ENCODE data around the gene ARL4C.
A peak's percentile ranks its signal among the peaks of the same experiment; 100 is the strongest.

Gene ARL4C

DNA sequence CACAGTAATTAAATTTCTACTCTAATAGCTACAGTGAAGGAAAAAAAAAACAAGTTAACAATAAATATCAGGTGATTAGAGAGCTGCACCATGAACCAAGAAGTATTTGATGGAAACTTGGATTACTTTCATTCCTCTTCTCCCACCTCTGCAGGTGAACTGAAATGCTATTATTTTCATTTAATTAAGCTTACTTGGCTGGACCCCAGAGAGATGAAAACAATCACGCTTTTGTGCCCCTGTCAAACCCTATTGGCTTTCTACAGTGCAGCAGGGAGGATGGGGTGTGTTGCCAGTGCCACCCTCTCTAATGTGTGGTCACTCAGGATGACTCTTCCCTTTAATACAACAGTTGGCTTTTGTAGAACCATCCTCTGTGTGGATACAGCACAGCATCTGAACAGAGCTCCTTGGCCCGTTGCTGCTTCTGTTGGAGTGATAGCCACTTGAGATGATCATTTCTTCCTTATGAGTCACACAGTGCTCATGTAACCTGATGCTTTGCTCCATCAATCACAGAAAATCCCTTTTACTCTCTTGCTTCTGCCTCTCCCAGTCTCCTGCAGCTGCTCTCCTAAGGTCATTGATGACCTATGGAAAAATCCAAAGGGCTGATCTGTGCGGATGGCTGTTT is 5.5 kb upstream of the ARL4C start:
- DNase-seq, result no peak
- intact Hi-C loops (cut with DNase I), result no loop called here

DNA sequence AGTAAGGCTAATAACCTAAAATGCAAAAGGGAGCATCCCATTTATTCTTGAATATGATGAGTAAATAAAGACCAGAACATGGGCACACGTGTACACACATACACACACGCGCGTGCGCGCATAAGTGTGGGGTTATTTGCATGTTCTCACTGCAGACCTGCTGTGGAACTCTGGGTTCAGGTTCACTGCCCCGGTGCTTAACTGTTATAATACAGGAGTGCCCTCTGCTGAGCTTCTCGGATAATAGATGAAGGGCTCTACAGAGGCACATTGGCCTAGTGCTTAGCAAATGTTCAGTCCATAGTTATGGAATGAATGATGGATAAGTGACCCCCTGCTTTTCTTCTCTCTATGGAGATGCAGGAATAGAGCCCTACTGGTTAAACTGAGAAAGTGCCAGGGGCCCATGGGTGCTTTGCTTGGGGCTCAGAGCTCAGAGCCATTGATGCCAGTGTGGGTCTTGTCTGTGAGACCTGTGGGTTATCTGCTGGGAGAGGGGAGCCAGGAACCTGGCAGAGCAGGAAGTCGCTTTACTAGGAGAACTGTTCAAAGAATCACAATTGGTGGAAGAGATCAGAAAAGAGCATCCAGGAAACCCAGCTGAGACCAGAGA is 3.6 kb upstream of the ARL4C start:
- intact Hi-C loops (cut with DNase I), result loop anchor here (1.0 to 2.0 kb wide), 2 partner anchors 211 to 524 kb away; no protein-coding TSS in a partner anchor
- DNase-seq, result peak in 2 of 10 donors; percentile 41 to 79

DNA sequence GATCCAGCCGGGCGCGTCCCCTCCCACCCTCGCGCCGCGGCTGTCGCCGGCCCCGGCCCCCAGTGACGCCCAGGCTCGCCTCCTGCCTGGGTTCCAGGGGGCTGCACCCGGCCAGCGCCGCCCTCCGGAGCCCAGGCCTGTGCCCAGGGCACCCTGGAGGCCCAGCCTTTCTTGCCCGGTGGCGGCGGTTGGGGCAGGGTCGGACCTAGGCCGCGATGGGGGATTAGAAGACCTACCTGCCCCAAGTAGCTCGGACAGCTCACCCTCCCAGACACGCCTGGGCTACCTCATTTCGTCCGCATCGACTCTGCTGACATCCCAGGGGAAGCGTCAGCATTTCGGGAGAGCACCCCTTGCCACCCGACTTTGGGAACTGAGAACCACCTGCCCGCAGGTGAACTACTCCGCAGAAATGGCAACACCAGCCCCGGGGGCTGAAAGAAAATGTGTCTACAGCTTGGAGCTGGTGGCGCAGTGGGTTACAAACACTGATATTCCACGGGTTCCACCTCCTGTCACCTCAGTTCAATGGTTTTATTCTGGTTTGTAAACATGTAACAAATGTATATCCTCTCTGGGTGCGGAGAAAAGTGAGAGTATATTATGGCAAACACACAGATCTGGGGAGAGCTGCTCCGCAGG is 834 bp upstream of the ARL4C start:
- intact Hi-C loops (cut with DNase I), result no loop called here
- peak in 1 of 10 donors; percentile 81 for DNase-seq

DNA sequence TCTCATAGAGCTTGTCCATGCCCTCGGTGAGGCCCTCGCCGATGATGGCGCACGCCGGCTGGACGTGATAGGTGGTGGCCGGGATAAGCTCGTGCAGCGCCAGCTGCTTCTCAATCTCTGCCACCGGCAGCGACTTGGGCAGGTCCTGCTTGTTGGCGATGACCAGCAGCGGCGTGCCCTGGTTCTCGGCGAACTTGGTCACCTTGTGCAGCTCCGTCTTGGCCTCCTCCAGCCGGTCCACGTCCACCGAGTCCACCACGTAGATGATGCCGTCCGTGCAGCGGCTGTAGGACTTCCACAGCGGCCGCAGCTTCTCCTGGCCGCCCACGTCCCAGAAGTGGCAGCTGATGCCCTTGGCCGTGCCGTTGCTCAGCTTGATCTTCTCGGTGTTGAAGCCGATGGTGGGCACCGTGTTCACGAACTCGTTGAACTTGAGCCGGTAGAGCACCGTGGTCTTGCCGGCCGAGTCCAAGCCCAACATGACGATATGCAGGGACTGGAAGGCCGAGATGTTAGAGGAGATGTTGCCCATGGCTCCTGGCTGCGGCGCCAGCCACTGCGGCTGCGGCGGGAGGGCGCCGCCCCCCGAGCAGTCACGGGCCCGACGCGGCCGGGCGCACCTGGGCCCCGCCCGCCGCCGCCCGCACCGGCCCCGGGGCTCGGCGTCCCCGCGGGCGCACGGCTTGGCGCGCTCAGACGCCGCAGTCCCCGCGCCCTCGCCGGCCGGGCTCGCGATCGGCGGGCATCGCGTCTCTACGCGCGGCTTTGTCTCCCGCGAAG is 636 bp downstream of the ARL4C start:
- DNase-seq, result peak in 8 of 10 donors; percentile 15 to 91 (median 40)
- intact Hi-C loops (cut with DNase I), result no loop called here

DNA sequence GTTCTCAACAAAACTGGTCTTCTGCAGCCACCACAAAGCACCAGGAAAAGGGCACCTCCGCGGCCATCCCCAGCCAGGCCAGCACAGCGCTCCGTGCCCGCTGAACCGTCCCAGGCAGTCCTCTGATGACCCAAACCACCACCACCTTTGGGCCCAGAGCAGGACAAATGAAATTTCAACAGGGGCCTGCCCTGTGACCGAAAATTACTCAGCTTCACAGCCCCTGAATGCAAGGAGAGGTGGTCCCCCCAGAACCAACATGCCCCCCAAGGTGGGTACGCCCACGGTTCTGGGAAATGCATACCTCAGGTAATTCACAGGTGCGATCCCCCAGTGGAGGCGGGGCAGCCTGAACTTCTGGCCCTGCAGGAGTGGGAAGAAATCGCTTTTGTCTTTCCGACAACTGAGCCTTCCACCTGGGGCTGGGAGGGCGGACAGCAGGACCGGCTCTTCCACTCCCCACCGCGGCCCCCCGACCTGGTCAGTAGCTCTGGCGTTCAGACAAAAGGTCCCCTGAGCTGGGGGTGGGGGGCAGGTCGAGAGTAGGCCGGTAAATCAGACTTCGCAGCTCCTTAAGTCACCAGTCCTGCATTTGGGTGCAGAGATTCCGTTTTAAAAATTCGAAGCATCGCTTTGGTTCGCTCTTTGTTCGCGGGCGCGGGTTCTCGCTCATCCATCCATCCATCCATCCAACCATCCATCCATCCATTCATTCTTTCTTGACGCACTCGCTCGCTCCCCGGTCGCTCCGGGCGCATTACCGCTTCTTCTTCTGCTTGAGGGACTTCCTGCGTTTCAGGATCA is 1.4 kb downstream of the ARL4C start:
- DNase-seq, result peak in 1 of 10 donors; percentile 81
- intact Hi-C loops (cut with DNase I), result no loop called here

DNA sequence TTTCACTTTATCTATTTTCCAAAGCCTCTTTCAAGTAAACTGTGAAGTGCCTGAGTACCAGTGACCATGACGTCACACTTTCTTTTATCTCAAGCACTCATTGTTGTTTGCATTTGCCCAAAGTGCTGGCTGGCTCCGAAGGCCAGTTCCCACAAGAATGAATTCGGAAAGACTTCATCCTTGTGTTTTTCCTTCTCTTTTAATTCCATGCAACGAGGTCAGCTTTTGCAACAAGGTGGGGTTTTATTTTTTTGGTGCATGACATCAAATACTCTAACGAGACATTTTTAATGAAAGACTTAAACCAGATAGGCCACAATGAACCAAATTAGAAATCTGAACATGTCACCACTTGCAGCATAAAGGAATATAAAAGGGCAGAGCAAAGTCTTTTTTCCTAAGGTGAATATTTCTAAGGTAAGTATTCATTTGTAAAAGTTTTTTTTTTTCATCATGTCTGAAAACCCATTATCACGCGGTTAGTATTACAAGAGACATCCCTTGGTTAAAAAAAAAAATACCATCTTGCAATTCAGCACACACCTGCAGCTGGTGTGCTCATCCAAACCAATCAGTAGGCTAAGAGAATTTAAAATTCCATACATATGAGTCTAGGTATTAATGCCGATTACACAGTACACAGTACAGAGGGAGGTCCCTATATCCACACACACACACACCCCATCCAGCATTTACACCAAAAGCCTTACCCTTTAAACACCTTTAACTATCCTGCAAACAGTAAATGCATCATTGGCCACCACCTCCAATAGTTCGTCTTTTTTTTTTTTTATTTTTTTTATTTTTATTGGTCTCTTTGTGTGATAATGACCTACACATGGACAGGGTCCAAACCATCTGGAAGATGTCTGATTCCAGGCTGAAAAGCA is 2.3 kb downstream of the ARL4C start:
- DNase-seq, result no peak
- intact Hi-C loops (cut with DNase I), result no loop called here

DNA sequence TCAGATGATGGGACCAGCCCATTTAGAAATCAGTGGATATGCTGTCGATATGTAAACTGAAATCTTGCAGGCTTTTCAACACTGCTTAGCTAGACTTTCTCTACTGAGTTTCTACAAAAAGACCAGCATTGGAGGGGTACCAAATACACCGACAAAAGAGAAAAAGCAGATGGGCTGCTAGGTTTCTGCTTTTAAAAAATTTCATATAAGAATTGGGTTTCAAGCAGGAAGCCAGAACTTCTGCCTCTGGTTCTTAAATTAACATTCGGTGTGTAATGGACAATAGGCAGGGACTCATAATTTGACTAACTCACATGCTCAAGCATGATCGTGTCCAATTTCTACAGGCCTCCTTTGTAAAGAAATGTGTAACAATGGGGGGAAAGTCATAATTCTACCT is 3.1 kb downstream of the ARL4C start:
- intact Hi-C loops (cut with DNase I), result no loop called here
- no peak for DNase-seq

DNA sequence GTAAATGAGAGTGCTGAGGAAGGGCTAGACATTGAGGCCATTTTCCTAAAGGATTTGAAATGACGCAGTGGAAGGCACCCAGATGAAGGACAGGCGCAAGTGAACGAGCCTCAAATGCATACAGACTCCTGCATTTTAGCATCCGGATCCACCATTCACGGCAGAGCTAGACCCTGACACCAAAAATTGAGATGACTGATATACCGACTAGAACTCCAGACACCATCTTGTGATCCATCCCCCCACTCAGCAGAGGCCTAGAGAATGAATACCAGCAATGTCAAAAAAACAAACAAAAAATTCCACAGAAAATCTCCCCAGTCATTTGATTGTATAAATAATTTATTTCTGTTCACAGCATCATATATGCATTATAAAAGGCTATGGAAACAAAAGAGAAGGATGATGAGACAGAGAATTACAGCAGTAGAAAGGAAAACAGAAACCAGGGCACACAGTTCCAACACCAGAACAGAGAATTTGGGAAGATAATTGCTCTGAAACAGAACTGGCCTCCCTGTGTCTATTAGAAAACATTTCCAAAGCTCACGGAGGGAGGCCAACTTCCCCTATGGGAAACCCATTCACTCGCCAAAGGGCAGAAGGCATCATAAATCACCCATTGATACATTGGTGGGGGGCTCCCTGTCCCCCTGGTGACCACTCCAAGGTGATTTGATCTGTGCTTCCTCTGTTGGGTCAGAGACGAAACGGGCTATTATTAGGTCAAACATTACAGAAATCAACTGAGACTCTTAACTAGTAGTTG is 4.0 kb downstream of the ARL4C start:
- DNase-seq, result no peak
- intact Hi-C loops (cut with DNase I), result no loop called here

DNA sequence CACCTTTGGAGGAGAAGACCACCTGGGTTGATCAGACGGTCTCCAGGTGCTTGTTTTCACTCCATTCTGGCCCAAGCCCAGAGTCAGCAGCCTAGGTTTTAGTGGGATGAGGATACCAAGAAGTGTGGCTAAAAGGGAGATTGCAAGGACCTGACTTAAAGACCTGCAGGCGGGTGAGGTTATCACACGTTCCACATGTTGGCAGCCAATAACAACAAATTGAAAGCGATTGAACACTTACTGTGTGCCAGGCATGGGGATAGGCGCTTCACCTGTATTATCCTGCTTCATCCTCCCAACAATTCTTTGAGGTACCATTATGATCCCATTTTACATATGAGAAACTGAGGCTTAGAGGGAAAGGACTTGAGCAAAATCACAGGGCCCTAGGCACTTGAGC is 5.0 kb downstream of the ARL4C start:
- no peak for DNase-seq
- intact Hi-C loops (cut with DNase I), result no loop called here

DNA sequence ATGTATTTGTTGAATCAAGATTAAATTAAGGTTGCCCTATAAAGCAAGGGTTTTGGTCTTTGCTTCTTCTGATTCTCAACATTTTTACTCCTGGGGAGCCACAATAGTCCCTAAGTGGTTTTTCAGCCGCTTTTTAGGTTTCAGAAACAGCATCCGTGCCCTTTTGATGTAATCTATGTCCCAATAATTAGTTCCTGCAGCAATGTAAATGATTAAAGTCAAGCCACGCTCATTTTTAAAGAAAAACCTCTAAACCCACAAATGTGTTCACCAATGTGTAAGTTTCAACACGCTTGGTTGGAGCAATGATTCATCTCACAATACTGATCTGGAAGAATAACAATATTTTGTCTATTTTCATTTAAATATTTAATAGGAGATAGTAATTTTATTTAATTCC is 5.6 kb downstream of the ARL4C start:
- intact Hi-C loops (cut with DNase I), result no loop called here

DNA sequence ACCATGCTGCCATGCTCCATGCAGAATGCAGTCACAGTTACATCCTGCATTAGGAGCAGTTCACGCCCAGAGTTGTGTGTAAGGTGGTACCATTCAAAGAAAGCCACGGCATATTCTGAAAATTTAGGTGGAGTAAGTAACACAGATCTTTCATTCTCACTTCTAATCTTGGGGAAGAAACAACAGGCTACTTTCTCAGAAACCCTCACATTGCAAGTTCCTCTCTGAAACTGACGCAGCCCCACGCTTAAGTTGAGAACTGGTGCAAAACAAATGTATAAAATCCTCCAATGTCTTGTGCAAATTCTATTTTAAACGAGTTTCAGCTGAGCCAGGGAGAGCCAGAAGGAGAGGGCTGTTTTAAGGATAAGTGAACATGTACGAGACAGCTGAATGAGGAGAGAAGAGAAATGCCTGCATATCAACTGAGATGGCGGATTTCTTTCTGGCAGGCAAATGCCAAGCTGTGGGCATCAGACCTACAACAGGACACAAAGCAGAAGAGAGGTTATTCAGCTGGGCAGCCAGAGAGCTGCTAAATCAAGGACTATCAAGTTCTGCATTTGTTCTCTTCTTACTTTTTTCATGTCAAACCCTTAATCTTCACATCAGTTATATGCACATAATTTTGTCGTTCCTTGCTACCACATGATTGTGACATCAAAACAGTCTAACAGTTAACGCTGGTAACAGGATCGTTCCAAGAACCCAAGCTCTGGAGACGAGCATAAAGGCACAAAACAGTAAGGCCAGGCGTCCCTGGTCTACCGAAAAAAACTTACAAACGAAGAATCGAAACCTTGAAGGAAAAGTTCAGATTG is 6.4 kb downstream of the ARL4C start:
- intact Hi-C loops (cut with DNase I), result no loop called here
- no peak for DNase-seq

More for the DNA sequence above, 5.6 kb downstream of the ARL4C start:
- no peak for DNase-seq

DNA sequence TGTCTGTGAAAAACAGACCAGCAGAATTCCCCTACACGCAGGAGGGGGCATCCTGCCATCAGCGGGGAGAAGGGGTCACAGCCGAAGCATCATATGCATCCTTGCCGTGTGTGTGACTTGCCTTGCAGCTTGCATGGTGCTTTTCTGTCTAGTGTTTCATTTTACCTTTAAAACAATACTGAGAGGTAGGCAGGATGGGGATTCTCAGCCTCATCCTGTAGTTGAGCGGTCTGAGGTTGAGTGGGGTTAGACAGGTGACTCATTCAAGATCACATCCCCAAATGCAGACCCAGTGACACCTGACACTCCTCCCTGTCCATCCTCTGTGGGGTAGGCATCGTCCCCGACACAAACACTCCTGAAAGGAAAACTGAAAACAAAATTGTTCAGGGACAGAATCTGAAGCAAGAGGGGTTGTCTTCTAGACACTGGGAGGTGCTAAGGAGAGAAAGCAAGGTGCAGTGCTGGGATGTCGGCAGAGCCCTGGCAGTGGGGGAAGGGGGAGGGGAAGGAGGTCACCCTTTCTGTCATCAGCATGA is 7.9 kb downstream of the ARL4C start:
- DNase-seq, result peak in 1 of 10 donors; percentile 64
- intact Hi-C loops (cut with DNase I), result no loop called here

DNA sequence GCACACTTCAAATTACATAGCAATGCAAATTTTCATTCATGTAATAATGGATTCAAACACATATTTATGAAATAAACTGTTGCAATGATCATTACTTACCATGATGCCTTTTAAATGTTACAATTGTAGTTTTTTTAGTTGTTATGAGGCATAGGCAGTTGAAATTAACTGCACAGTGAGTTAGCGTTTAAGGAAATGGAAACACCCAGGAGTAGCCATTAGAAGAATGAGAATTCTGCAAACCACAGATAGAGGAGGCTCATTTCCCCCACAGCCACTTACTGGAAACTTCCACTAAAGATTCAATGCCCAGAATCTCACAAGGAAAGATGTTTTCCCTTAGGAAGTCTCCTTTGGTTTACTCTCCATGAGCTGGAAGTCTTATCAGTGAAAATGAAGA is 8.4 kb downstream of the ARL4C start:
- DNase-seq, result no peak
- intact Hi-C loops (cut with DNase I), result no loop called here

DNA sequence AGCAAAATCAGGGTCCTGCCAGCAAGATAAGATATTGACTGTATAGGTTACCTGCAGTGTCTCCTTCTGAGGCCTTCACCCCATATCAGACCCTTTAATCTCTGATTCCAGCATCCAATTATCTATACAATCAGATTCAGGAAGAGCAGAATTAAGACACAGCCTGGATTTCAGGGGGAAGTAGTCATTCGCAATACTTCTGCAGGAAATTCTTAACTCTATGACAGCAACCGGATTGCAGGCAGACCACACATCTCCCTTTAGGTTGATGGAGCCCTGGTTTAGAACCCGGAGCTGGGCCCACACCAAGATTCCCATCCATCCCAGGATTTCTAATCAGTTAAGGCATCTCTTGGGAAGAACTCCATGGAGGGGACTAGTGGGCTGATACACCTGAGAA is 9.5 kb downstream of the ARL4C start:
- intact Hi-C loops (cut with DNase I), result no loop called here
- no peak for DNase-seq

DNA sequence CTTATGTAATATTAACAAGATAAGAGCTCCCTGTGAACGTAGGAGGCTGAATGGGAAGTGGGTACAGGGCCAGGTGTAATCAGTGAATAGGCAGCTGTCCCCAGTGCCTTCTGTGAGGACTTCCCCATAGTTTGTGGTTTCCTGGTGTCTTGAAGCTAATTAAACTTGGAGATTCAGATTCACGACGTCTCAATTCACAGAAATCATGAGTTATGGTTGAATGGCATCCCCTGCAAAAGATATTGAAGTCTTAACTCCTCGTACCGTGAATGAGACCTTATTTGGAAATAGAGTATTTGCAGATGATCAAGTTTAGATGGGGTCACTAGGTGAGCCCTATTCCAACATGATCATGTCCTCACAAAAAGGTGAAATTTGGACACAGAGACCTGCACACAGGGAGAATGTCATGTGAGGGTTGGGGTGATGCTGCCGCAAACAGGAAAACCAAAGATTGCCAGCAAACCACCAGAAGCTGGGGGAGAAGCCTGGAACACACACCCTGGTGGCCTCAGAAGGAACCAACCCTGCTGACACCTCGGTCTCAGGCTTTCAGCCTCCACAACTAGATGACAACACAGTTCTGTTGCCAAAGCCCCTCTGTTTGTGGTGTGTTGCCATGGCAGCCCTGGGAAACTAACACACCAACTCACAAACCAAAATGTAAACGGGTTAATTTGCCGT is 13.2 kb downstream of the ARL4C start:
- intact Hi-C loops (cut with DNase I), result no loop called here

DNA sequence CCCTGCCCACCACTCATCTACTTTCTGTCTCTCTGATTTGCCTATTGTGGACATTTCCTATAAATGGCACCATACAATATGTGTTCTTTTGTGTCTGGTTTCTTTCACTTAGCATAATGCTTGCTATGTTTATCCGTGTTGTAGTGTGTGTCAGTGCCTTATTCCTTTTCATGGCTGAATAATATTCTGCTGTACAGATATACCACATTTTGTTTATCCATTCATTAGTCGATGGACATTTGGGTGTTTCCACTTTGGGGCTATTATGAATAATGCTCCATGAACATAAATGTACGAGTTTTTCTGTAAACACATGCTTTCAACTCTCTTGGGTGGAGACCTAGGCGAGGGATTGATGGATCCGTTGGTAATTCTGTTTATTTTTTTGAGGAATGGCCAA is 15.6 kb downstream of the ARL4C start:
- DNase-seq, result no peak
- intact Hi-C loops (cut with DNase I), result no loop called here

More for the DNA sequence above, 13.2 kb downstream of the ARL4C start:
- no peak for DNase-seq

DNA sequence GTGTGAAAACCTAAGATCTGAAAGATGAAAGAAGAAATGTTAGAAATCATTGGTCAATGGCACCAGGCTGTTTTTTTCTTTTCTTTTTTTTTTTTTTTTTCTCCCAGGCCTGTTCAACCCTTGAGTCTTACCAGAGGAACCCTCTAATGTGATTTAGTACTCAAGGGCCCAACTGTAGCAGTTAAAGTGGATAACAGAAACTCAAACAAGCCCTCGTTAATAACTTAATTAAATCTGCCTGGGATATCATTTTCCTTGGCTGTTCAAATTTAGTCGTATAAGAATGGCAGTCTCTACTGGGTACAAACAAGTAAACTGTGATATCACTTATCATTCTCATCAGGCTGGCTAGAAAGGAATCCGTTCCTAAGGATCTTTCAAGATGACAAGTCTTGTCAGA is 16.5 kb downstream of the ARL4C start:
- no peak for DNase-seq
- intact Hi-C loops (cut with DNase I), result no loop called here
